ENCODE measurements around the gene TPM3. TPM values are rescaled to one million over a fixed set of nuclear protein-coding genes. Genes with fewer than 3 reads are reported as not detected.
A peak's percentile ranks its signal among the peaks of the same experiment; 100 is the strongest.
"Not testable (repeated sequence)": the region's sequence is repeated elsewhere in the genome, so short reads cannot be mapped to it uniquely, and the experiment has no call there.

Gene TPM3
- polyA plus RNA-seq, 3 donors, result 269 to 295 (median 275) TPM

DNA sequence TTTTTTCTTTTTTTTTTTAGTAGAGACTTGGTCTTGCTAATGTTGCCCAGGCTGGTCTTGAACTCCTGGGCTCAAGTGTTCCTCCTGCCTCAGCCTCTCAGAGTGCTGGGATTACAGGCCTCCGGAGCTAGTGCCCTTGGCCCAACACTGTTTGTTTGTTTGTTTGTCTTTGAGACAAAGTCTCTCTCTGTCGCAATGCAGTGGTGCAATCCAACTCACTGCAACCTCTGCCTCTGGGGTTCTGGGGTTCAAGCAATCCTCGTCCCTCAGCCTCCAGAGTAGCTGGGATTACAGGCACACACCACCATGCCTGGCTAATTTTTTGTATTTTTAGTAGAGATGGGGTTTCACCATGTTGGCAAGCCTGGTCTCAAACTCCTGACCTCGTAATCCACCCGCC is 44.4 kb downstream of the TPM3 start:
- DNase-seq (ENCODE audit: extremely low read depth in 1 of 11, low read depth in 9 of 11, low spot score in 4 of 11), result not testable (repeated sequence)

- no peak for DNase-seq (ENCODE audit: extremely low read depth in 1 of 11, low read depth in 9 of 11, low spot score in 4 of 11)
Observed at GRCh38 chr1:154145986-154146385, 45.9 kb downstream of the TPM3 start.

DNA sequence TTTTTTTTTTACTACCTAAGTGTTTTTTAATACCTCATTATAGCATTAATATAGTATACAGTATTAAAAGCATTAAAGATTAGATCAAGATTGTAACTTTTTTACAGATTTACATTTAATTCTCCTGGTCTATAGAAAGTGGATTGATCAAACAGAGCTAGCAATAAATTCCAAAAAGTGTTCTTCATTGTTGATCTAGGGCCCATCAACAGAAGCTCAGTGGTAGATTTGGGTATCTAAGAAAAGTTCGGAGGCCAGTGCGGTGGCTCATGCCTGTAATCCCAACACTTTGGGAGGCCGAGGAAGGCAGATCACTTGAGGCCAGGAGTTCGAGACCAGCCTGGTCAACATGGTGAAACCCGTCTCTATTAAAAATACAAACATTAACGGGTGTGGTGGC is 49.5 kb downstream of the TPM3 start:
- no peak for DNase-seq (ENCODE audit: extremely low read depth in 1 of 11, low read depth in 9 of 11, low spot score in 4 of 11)

DNA sequence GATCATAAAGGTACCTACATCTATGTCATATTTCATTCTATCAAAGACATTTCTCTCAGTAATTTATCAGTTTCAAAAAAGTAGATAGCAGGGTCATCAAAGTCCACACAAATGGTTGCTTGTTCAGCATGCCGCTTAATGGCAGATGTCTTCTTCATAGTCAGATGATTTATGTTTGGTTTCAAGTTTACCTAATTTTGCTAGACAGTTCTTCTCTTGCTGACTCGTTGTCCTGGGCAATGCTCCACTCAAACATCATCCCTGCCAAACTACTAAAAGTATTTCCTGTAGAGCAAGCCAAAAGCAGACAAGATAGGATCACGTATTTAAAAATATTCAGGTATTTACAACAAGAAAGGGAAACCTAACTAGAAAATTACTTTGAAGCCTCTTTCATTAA is 50.7 kb downstream of the TPM3 start:
- DNase-seq (ENCODE audit: extremely low read depth in 1 of 11, low read depth in 9 of 11, low spot score in 4 of 11), result no peak

DNA sequence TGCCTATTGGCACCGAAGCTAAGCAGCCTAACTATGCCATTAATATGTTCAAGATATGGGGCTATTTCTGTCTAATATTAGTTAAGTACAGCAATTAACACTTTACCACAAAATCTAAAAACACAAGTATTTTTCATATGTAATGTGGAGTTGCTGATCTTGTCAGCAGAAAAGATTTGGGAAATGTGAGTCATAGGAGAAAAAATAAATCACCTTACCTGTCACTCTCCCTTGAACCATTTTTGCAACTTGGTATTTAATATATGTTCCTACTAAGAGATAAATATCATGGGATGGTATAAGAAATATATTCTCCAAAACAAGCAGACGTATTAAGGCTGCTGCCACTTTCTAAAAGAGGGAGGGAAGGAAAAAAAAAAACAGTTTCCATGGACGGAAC is 54.0 kb downstream of the TPM3 start:
- DNase-seq (ENCODE audit: extremely low read depth in 1 of 11, low read depth in 9 of 11, low spot score in 4 of 11), result no peak

GRCh38 chr1:154133256-154133655 is 58.6 kb downstream of the TPM3 start:
- DNase-seq (ENCODE audit: extremely low read depth in 1 of 11, low read depth in 9 of 11, low spot score in 4 of 11), result no peak

DNA sequence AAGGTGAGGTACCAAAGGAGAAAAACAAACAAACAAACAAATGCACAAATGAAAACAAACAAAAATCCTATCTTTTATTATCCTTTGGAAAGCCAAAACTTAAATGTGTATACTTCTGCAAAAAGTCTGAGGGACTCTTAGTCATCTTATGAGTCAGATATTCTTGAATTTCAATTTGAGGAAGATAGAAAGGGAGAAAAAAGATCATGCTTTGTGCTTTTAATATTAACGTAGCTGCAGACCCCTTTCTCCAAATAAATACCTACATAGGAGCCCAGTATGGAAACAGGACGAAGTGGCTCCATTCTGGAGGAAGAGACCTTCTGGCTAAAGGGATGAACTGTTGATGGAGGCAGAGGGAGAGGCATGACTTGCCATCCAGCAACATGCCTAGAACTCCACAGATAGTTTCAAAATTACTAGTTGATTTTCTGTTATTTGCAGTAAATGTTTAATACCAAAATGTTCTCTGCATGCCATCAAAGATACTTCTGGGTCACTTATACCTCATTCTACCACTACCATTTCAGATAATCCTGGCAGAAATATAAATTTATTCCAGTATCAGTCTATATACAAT is 62.4 kb downstream of the TPM3 start:
- no peak for DNase-seq (ENCODE audit: extremely low read depth in 1 of 11, low read depth in 9 of 11, low spot score in 4 of 11)

DNA sequence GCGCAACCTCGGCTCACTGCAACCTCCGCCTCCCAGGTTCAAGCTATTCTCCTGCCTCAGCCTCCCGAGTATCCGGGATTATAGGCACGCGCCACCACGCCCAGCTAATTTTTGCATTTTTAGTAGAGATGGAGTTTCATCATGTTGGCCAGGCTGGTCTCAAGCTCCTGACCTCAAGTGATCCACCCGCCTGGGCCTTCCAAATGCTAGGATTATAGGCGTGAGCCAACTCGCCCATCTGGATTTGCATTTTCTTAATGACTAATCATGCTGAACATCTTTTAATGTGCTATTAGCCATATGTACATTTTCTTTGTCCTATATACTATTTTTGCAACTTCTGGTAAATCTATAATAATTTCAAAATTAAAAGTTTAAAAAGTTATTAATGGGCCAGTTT is 68.7 kb downstream of the TPM3 start:
- not testable (repeated sequence) for DNase-seq (ENCODE audit: extremely low read depth in 1 of 11, low read depth in 9 of 11, low spot score in 4 of 11)

GRCh38 chr1:154117642-154118041 is 74.3 kb downstream of the TPM3 start:
- no peak for DNase-seq (ENCODE audit: extremely low read depth in 1 of 11, low read depth in 9 of 11, low spot score in 4 of 11)

- DNase-seq (ENCODE audit: extremely low read depth in 1 of 11, low read depth in 9 of 11, low spot score in 4 of 11), result peak in 2 of 11 donors; percentile 3 to 4
Observed at GRCh38 chr1:154115180-154115579, 76.7 kb downstream of the TPM3 start.

Other genes with a start within 250 kb of the TPM3 start
- gene DENND4B, start 245.4 kb downstream of the TPM3 start, polyA plus RNA-seq (ENCODE audit: insufficient read length in 3 of 3), result 10 to 100 TPM; 30.8 to 49.8 (median 41.8) TPM
- 10 to 100 TPM; 34.9 to 56.5 (median 41.7) TPM for gene CRTC2, start 233.5 kb downstream of the TPM3 start, polyA plus RNA-seq (ENCODE audit: insufficient read length in 3 of 3)
- gene SLC39A1, start 228.6 kb downstream of the TPM3 start, polyA plus RNA-seq (ENCODE audit: insufficient read length in 3 of 3), result 10 to 100 TPM; 77.5 to 81.4 (median 80.6) TPM
- 10 to 100 TPM; 32.4 to 46.2 (median 34.4) TPM for gene CREB3L4, start 224.2 kb downstream of the TPM3 start, polyA plus RNA-seq (ENCODE audit: insufficient read length in 3 of 3)
- 100 to 1,000 TPM in 2 of 3 donors, 10 to 100 TPM in 1; 93.3 to 106 (median 105) TPM for gene JTB, start 214.4 kb downstream of the TPM3 start, polyA plus RNA-seq (ENCODE audit: insufficient read length in 3 of 3)
- gene RAB13, start 205.8 kb downstream of the TPM3 start, polyA plus RNA-seq (ENCODE audit: insufficient read length in 3 of 3), result 100 to 1,000 TPM; 162 to 175 (median 170) TPM
- 1,000 to 10,000 TPM; 2,539 to 3,295 (median 3,294) TPM for gene RPS27, start 201.3 kb downstream of the TPM3 start, polyA plus RNA-seq (ENCODE audit: insufficient read length in 3 of 3)
- under 1 TPM; 0.04 to 0.18 (median 0.17) TPM for gene NUP210L, start 37.0 kb downstream of the TPM3 start, polyA plus RNA-seq (ENCODE audit: insufficient read length in 3 of 3)
- gene CFAP141, start 14.2 kb upstream of the TPM3 start, polyA plus RNA-seq (ENCODE audit: insufficient read length in 3 of 3), result not detected
- 100 to 1,000 TPM; 184 to 191 (median 185) TPM for gene UBAP2L, start 28.9 kb upstream of the TPM3 start, polyA plus RNA-seq (ENCODE audit: insufficient read length in 3 of 3)
- 10 to 100 TPM; 77.6 to 83.4 (median 79.7) TPM for gene HAX1, start 80.5 kb upstream of the TPM3 start, polyA plus RNA-seq (ENCODE audit: insufficient read length in 3 of 3)
- under 1 TPM; 0.09 to 0.14 (median 0.09) TPM for gene AQP10, start 129.0 kb upstream of the TPM3 start, polyA plus RNA-seq (ENCODE audit: insufficient read length in 3 of 3)
- gene ATP8B2, start 133.4 kb upstream of the TPM3 start, polyA plus RNA-seq (ENCODE audit: insufficient read length in 3 of 3), result 10 to 100 TPM; 25.1 to 28.1 (median 25.7) TPM
- gene IL6R, start 213.2 kb upstream of the TPM3 start, polyA plus RNA-seq (ENCODE audit: insufficient read length in 3 of 3), result 1 to 10 TPM; 6.5 to 8.2 (median 6.8) TPM